Karpas-422 (cell line): ENCODE measurements around the gene RERG. TPM values are rescaled to one million over a fixed set of nuclear protein-coding genes. Genes with fewer than 3 reads are reported as not detected.

Experiments
- DNase-seq: peaks from one replicate; pipeline ENCODE4 v3.0.0-alpha.2; 2015
- H2AFZ ChIP-seq: fragments of 200-600 bp; sonication (generic); 2 replicates; pipeline ENCODE4 v1.6.1; 2014; ENCODE audit warnings: antibody characterized with exemption, low read length, mixed read lengths
- H3K27ac ChIP-seq: fragments of 200-600 bp; sonication (generic); 2 replicates; pipeline ENCODE4 v1.5.1; 2014; ENCODE audit warnings: mild to moderate bottlenecking, low read length, moderate library complexity
- H3K27me3 ChIP-seq: fragments of 200-600 bp; sonication (generic); 2 replicates; pipeline ENCODE4 v1.6.1; 2014; ENCODE audit warnings: low read length, mixed read lengths
- H3K36me3 ChIP-seq: fragments of 200-600 bp; sonication (generic); 2 replicates; pipeline ENCODE4 v1.6.1; 2014; ENCODE audit warnings: low read length, mixed read lengths; ENCODE audit not compliant: insufficient read depth
- H3K4me1 ChIP-seq: fragments of 200-600 bp; sonication (generic); 2 replicates; pipeline ENCODE4 v1.6.1; 2014; ENCODE audit warnings: mild to moderate bottlenecking, low read length, mixed read lengths
- H3K4me2 ChIP-seq: fragments of 200-600 bp; sonication (generic); 2 replicates; pipeline ENCODE4 v1.6.1; 2014; ENCODE audit warnings: low read length, low read depth, mild to moderate bottlenecking; ENCODE audit not compliant: poor library complexity, severe bottlenecking
- H3K4me3 ChIP-seq: fragments of 200-600 bp; sonication (generic); 2 replicates; pipeline ENCODE4 v1.5.1; 2014; ENCODE audit warnings: mild to moderate bottlenecking, antibody characterized with exemption, low read length, mixed read lengths
- H3K79me2 ChIP-seq: fragments of 200-600 bp; sonication (generic); 2 replicates; pipeline ENCODE4 v1.6.1; 2014; ENCODE audit warnings: mild to moderate bottlenecking, low read length, mixed read lengths
- H3K9ac ChIP-seq: fragments of 200-600 bp; sonication (generic); 2 replicates; pipeline ENCODE4 v1.6.0; 2014; ENCODE audit warnings: low read length
- H3K9me2 ChIP-seq: fragments of 200-600 bp; sonication (generic), shearing (Covaris generic); replicated peaks from 2 replicates; pipeline ENCODE4 v1.6.0; 2014; ENCODE audit warnings: mild to moderate bottlenecking, low read length, moderate library complexity; ENCODE audit not compliant: insufficient read depth
- H3K9me3 ChIP-seq: fragments of 300-700, 200-600 bp; sonication (generic); 2 replicates; pipeline ENCODE4 v1.6.1; 2014; ENCODE audit warnings: low read length, mixed read lengths
- H4K20me1 ChIP-seq: fragments of 200-600 bp; sonication (generic); 2 replicates; pipeline ENCODE4 v1.6.1; 2014; ENCODE audit warnings: mild to moderate bottlenecking, antibody characterized with exemption, low read length, low read depth; ENCODE audit not compliant: insufficient read depth
- total RNA-seq: library from RNA; depleted of rRNA; stranded (reverse); fragments of >200 nt; shearing (Covaris generic); gene quantifications from 2 replicates; pipeline ENCODE4 v1.2.3, GENCODE V29; 2014; ENCODE audit warnings: low replicate concordance

RERG gene
- total RNA-seq, 1 experiment from 2014 or later: not detected

DNA sequence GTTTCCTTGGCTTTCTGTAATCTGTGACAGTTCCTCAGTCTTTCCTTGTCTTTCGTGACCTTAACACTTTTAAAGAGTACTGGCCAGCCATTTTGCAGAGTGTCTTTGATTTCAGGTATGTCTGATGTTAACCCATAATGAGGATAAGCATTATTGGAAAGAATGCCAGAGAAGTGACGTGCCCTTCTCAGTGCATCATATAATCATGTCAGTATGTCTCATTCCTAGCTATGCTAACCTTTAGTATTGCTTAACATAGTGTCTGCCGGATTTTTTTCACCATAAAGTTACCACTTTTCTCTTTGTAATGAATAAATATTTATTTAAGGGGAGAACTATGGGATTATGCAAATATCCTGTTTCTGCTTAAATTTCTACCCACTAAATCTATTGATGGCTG lies 28.5 kb downstream of the RERG start:
- no peak overlapping the region for H3K4me2 ChIP-seq
- DNase-seq: no peak

DNA sequence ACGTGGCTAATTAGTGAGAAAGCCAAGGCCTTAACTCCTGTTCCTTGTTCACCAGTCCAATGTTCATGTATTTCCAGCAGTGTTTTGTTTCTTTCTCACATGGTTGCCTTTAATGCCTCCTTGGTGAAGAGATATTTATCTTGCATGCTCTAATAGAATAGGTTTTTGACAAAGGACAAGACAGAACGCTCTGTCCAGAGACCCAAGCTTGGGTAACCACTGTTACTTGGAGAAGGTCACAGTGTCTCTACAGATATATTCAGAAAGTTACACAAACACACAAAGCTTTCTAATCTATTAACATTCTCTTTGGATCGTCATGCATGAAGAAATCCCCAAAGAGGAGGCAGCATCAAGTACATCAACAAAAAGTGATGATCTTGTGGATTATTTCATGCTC lies 33.1 kb downstream of the RERG start:
- H3K27me3 ChIP-seq: no peaks in the 10 kb centered on the region
- H3K9me3 ChIP-seq: no peaks in the 10 kb centered on the region
- no peak overlapping the region for H3K4me3 ChIP-seq
- no peaks in the 10 kb centered on the region for H3K79me2 ChIP-seq
- no peaks in the 10 kb centered on the region for H4K20me1 ChIP-seq
- no peak overlapping the region for H2AFZ ChIP-seq
- H3K4me1 ChIP-seq: no peaks in the 10 kb centered on the region
- no peak overlapping the region for H3K4me2 ChIP-seq
- H3K36me3 ChIP-seq: no peaks in the 10 kb centered on the region
- no peak overlapping the region for H3K9ac ChIP-seq
- no peak overlapping the region for H3K27ac ChIP-seq
- no peak for DNase-seq
- H3K9me2 ChIP-seq: no peaks in the 10 kb centered on the region

More for the DNA sequence above, 28.5 kb downstream of the RERG start:
- Histone ChIP-seq H3K79me2 (no peaks in the 10 kb centered on the region), H3K4me3 (no peak overlapping the region), H3K9me3 (no peaks in the 10 kb centered on the region), H3K4me1 (no peaks in the 10 kb centered on the region), H3K27me3 (no peaks in the 10 kb centered on the region), H4K20me1 (no peaks in the 10 kb centered on the region), H3K27ac (no peak overlapping the region), H3K9me2 (no peaks in the 10 kb centered on the region), H3K36me3 (no peaks in the 10 kb centered on the region), H3K9ac (no peak overlapping the region), H2AFZ (no peak overlapping the region)

- no peaks in the 10 kb centered on the region for H3K9me3 ChIP-seq
- H2AFZ ChIP-seq: no peak overlapping the region
- no peak for DNase-seq
- no peak overlapping the region for H3K27ac ChIP-seq
- H4K20me1 ChIP-seq: no peaks in the 10 kb centered on the region
- H3K79me2 ChIP-seq: no peaks in the 10 kb centered on the region
- H3K4me2 ChIP-seq: no peak overlapping the region
- no peak overlapping the region for H3K9ac ChIP-seq
- H3K27me3 ChIP-seq: no peaks in the 10 kb centered on the region
- no peaks in the 10 kb centered on the region for H3K36me3 ChIP-seq
- no peaks in the 10 kb centered on the region for H3K4me1 ChIP-seq
- H3K4me3 ChIP-seq: no peak overlapping the region
- H3K9me2 ChIP-seq: no peaks in the 10 kb centered on the region
Measured at GRCh38 chr12:15186597-15186996, 34.6 kb downstream of the RERG start.

DNA sequence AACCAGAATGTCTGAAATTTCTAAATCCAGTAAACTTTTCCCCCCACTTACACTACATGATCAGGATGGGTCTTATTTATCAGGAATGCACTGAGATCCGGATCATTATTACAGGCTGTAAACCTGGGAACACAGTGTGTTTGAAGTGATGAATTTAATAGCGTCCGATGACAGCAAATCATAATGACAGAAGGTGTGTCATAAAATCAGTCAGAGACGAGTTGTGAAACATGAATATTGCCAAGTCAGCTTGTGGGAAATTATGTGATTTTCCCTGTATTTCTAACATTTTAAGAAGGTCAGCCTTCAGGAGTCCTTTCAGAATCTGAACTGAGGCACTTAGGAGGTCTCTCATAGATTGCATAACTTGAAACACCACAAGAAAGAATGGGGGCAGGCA lies 36.7 kb downstream of the RERG start:
- no peak for DNase-seq
- Histone ChIP-seq H3K9me2 (no peaks in the 10 kb centered on the region), H3K9me3 (no peaks in the 10 kb centered on the region), H4K20me1 (no peaks in the 10 kb centered on the region), H3K4me3 (no peak overlapping the region), H3K79me2 (no peaks in the 10 kb centered on the region), H3K4me2 (no peak overlapping the region), H3K27ac (no peak overlapping the region), H2AFZ (no peak overlapping the region), H3K4me1 (no peaks in the 10 kb centered on the region), H3K27me3 (no peaks in the 10 kb centered on the region), H3K36me3 (no peaks in the 10 kb centered on the region), H3K9ac (no peak overlapping the region)

- Histone ChIP-seq H3K27ac (no peak overlapping the region), H3K4me3 (no peak overlapping the region), H3K9me3 (no peaks in the 10 kb centered on the region), H3K9me2 (no peaks in the 10 kb centered on the region), H2AFZ (no peak overlapping the region), H3K27me3 (no peaks in the 10 kb centered on the region), H3K4me1 (no peaks in the 10 kb centered on the region), H3K79me2 (no peaks in the 10 kb centered on the region), H3K36me3 (no peaks in the 10 kb centered on the region), H4K20me1 (no peaks in the 10 kb centered on the region), H3K9ac (no peak overlapping the region), H3K4me2 (no peak overlapping the region)
- DNase-seq: no peak
Measured at GRCh38 chr12:15183821-15184220, 37.4 kb downstream of the RERG start.

DNA sequence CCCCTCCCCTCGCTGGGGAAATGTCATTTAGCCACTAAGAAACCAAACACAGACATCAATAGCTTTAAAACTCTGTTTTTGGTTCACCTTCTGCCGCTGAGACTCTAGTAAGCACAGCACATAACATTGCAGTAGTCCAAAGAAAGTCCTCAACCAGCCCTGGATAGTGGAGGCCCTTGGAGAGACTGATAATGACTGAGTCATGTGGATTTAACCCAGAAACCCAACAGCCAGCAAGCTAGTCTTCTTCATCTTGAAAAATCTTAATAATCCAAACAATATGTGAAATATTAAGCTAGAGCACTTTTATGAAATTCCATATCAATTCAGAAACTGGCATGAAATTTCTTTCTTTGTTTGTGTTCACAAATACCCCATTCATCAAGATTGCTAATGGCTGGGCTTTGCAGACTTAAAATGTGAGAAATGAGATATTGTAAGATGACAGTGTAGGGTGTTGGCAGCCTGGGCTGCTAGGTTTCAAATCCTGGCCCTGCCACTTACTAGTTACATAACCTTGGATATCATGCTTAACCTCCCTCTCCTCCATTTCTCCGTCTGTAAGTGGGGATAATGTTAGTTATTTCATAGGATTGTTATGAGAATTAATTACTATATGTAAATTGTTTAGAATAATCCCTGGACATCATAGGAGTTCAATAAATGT lies 40.1 kb downstream of the RERG start:
- Histone ChIP-seq H3K9ac (no peak overlapping the region), H3K4me2 (no peak overlapping the region), H3K4me3 (no peak overlapping the region), H3K9me3 (no peaks in the 10 kb centered on the region), H4K20me1 (no peaks in the 10 kb centered on the region), H3K27me3 (no peaks in the 10 kb centered on the region), H2AFZ (no peak overlapping the region), H3K36me3 (no peaks in the 10 kb centered on the region), H3K27ac (no peak overlapping the region), H3K79me2 (no peaks in the 10 kb centered on the region), H3K9me2 (no peaks in the 10 kb centered on the region), H3K4me1 (no peaks in the 10 kb centered on the region)
- no peak for DNase-seq

DNA sequence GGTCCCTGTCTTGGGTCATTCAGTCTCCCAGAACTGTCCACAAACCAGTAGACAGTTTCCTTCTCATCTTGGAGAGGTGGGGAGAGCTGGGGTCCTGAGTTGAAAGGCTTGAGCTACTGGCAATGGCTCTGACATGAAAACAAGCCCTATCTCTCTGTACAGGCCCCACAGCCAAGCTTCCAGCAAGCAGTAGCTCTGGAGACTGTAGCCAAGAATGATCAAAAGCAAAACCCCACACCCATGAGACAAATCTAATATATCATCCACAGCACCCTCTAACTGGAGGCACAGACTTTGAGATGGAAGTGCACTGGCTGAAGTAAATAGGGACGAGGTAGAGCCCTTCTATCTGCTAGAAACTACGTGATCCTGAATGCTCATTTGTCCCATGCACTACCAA lies 40.9 kb downstream of the RERG start:
- Histone ChIP-seq H3K9me2 (no peaks in the 10 kb centered on the region), H3K4me2 (no peak overlapping the region), H3K4me3 (no peak overlapping the region), H3K9ac (no peak overlapping the region), H3K27ac (no peak overlapping the region), H4K20me1 (no peaks in the 10 kb centered on the region), H3K36me3 (no peaks in the 10 kb centered on the region), H3K9me3 (no peaks in the 10 kb centered on the region), H3K4me1 (no peaks in the 10 kb centered on the region), H3K79me2 (no peaks in the 10 kb centered on the region), H3K27me3 (no peaks in the 10 kb centered on the region), H2AFZ (no peak overlapping the region)
- DNase-seq: no peak

DNA sequence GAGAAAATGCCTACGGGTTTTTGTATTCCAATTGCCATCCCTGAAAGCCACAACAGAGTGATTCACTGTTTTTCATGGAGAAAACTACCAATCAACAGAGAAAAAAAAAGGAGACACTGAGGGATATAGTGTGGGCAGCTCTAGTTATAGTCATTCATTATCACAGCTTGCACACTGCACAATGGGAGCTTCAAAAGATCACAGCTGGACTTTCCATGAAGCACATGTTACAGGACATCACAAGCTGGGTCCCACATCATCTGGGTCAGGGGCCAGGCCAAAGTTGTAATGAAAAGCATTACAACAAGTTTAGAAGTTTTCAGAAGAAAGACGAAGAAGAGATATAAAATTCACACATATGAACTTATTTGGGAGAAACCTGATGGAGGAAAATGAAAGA lies 41.5 kb downstream of the RERG start:
- Histone ChIP-seq H3K9me3 (no peaks in the 10 kb centered on the region), H4K20me1 (no peaks in the 10 kb centered on the region), H3K79me2 (no peaks in the 10 kb centered on the region), H3K4me3 (no peak overlapping the region), H3K4me1 (no peaks in the 10 kb centered on the region), H3K9me2 (no peaks in the 10 kb centered on the region), H3K4me2 (no peak overlapping the region), H3K36me3 (no peaks in the 10 kb centered on the region), H2AFZ (no peak overlapping the region), H3K9ac (no peak overlapping the region), H3K27me3 (no peaks in the 10 kb centered on the region), H3K27ac (no peak overlapping the region)
- DNase-seq: no peak

DNA sequence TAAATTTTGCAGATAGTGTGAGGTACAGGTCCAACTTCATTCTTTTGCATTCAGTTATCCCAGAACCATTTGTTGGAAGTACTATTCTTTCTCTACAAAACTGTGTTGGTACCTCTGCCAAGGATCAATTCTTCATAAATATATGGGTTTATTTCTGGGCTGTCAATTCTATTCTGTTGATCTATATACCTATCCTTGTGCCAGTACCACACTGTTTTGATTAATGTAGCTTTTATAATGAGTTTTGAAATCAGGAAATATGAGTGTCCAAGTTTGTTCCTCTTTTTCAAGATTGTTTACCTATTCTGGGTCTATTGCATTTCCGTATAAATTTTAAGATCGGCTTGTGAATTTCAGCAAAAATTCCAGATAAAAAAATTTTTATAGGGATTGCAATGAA lies 48.1 kb downstream of the RERG start:
- Histone ChIP-seq H4K20me1 (no peaks in the 10 kb centered on the region), H3K9ac (no peak overlapping the region), H3K79me2 (no peaks in the 10 kb centered on the region), H3K9me3 (no peaks in the 10 kb centered on the region), H3K4me2 (no peak overlapping the region), H2AFZ (no peak overlapping the region), H3K4me1 (no peaks in the 10 kb centered on the region), H3K36me3 (no peaks in the 10 kb centered on the region), H3K4me3 (no peak overlapping the region), H3K9me2 (no peaks in the 10 kb centered on the region), H3K27ac (no peak overlapping the region), H3K27me3 (no peaks in the 10 kb centered on the region)
- DNase-seq: no peak
